K562 (cell line): ENCODE data around the gene SLC11A1. TPM values are rescaled to one million over a fixed set of nuclear protein-coding genes. Genes with fewer than 3 reads are reported as not detected.

Source experiments
- ADNP ChIP-seq: fragments of 200-800 bp; sonication (Bioruptor generic); IDR thresholded peaks from 2 replicates; pipeline ENCODE4 v1.6.1; 2016; ENCODE audit warnings: missing genetic modification characterization, missing compliant biosample characterization
- ARNT ChIP-seq, 2 experiments: fragments of 450-650 bp; IDR thresholded peaks; 2 replicates each; pipeline ENCODE4 v1.6.1; 2016; ENCODE audit warnings: mild to moderate bottlenecking in 1 of 2
- ETV1 ChIP-seq: fragments of 450-650 bp; conservative IDR thresholded peaks from 2 replicates; pipeline ENCODE4 v1.6.1; 2016; ENCODE audit warnings: missing genetic modification characterization, control low read depth, low read depth, missing compliant biosample characterization
- FOXK2 ChIP-seq, 2 experiments: fragments of 450-650 bp; IDR thresholded peaks in 1 of 2; conservative IDR thresholded peaks in 1 of 2; 2 replicates each; pipeline ENCODE4 v1.6.1; 2016; ENCODE audit warnings: low read depth in 2 of 2, mild to moderate bottlenecking in 1 of 2
- HLTF ChIP-seq: fragments of 450-650 bp; IDR thresholded peaks from 2 replicates; pipeline ENCODE4 v1.6.1; 2016
- MAFG ChIP-seq: fragments of 450-650 bp; conservative IDR thresholded peaks from 2 replicates; pipeline ENCODE4 v1.6.1; 2016; ENCODE audit warnings: missing genetic modification characterization, missing compliant biosample characterization
- MEIS2 ChIP-seq: fragments of 450-650 bp; IDR thresholded peaks from 2 replicates; pipeline ENCODE4 v1.6.1; 2014; ENCODE audit warnings: mild to moderate bottlenecking; ENCODE audit not compliant: partially characterized antibody
- NFRKB ChIP-seq: fragments of 450-650 bp; IDR thresholded peaks from 2 replicates; pipeline ENCODE4 v1.6.1; 2016; ENCODE audit warnings: low read depth
- POLR2B ChIP-seq: fragments of 450-650 bp; IDR thresholded peaks from 2 replicates; pipeline ENCODE4 v1.6.1; 2018; ENCODE audit warnings: low read depth; ENCODE audit not compliant: partially characterized antibody
- POLR2H ChIP-seq: IDR thresholded peaks from 2 replicates; pipeline ENCODE4 v1.6.1; 2016; ENCODE audit warnings: missing genetic modification characterization, low read depth, mild to moderate bottlenecking, control low read depth, missing compliant biosample characterization, moderate library complexity
- SMAD3 ChIP-seq: fragments of 450-650 bp; formaldehyde crosslinking; conservative IDR thresholded peaks from 2 replicates; pipeline ENCODE4 v1.4.0; 2020; ENCODE audit warnings: mild to moderate bottlenecking
- TCF3 ChIP-seq: sonication (generic); formaldehyde crosslinking; IDR thresholded peaks from 2 replicates; pipeline ENCODE4 v1.4.0; 2020; ENCODE audit warnings: mild to moderate bottlenecking, missing genetic modification reagents
- XRCC4 ChIP-seq: IDR thresholded peaks from one replicate; pipeline ENCODE4 v1.6.1; 2011; ENCODE audit not compliant: insufficient read depth, insufficient read length; ENCODE audit errors: extremely low read depth
- ZNF121 ChIP-seq: sonication (generic); formaldehyde crosslinking; conservative IDR thresholded peaks from 2 replicates; pipeline ENCODE4 v1.8.0; 2022; ENCODE audit warnings: missing genetic modification reagents
- polyA plus RNA-seq, 8 experiments: library from polyadenylated mRNA; depleted of rRNA in 4 of 8; stranded (reverse) in 5 of 8; unstranded in 3 of 8; fragments of >200 nt; fragmentation: Nextera tagmentation in 2 of 8; fragmentation: Illumina TruSeq in 1 of 8; extraction: Ambion mirVana in 2 of 8; extraction: Trizol in 1 of 8; gene quantifications; 2 replicates each; pipeline versions ENCODE4 v1.2.1 to v1.2.3, GENCODE V29; 2011 to 2014; ENCODE audit warnings: inconsistent platforms in 1 of 8, missing spikeins in 1 of 8
- total RNA-seq, 7 experiments: library from RNA; depleted of rRNA in 6 of 7; stranded (reverse); fragments of >200 nt in 6 of 7; fragmentation: Illumina TruSeq in 2 of 7; extraction: Trizol in 2 of 7; gene quantifications; 2 replicates each; pipeline versions ENCODE4 v1.2.1 to v1.2.3, GENCODE V29; 2011 to 2021; ENCODE audit warnings: low replicate concordance in 1 of 7
- TF ChIP-seq, protein P1 (sequence below), 2 experiments: fragments of 450-650 bp; IDR thresholded peaks; 2 replicates each; pipeline ENCODE4 v1.6.1; 2018; ENCODE audit warnings: mild to moderate bottlenecking in 2 of 2, low read depth in 1 of 2; ENCODE audit not compliant: partially characterized antibody in 2 of 2
- TF ChIP-seq, protein P2 (sequence below), 3 experiments: fragments of 200-800 bp in 1 of 3; fragments of 250-450 bp in 1 of 3; fragments of 450-650 bp in 1 of 3; sonication (Bioruptor Pico) in 1 of 3; sonication (Bioruptor generic) in 1 of 3; formaldehyde crosslinking in 1 of 3; IDR thresholded peaks; 2 replicates each; pipeline versions ENCODE4 v1.6.1 to v1.8.0; 2016 to 2022; ENCODE audit warnings: mild to moderate bottlenecking in 2 of 3, missing genetic modification characterization in 2 of 3, missing compliant biosample characterization in 1 of 3, moderate library complexity in 1 of 3
- TF ChIP-seq, protein P3 (sequence below): fragments of 250-450 bp; sonication (Bioruptor Pico); IDR thresholded peaks from 2 replicates; pipeline ENCODE4 v1.8.0; 2021; ENCODE audit warnings: borderline replicate concordance, mild to moderate bottlenecking, moderate library complexity; ENCODE audit not compliant: poor library complexity, severe bottlenecking
- TF ChIP-seq, protein P4 (sequence below): sonication (generic); formaldehyde crosslinking; IDR thresholded peaks from 2 replicates; pipeline ENCODE4 v1.9.0; 2022; ENCODE audit warnings: mild to moderate bottlenecking, missing genetic modification reagents

The SLC11A1 gene
- total and polyA plus RNA-seq, 9 of the 15 experiments (the other 6 are each of a cell fraction or from before 2014, with no cell fraction given), result 0.35 to 1.6 (median 0.65) TPM

DNA sequence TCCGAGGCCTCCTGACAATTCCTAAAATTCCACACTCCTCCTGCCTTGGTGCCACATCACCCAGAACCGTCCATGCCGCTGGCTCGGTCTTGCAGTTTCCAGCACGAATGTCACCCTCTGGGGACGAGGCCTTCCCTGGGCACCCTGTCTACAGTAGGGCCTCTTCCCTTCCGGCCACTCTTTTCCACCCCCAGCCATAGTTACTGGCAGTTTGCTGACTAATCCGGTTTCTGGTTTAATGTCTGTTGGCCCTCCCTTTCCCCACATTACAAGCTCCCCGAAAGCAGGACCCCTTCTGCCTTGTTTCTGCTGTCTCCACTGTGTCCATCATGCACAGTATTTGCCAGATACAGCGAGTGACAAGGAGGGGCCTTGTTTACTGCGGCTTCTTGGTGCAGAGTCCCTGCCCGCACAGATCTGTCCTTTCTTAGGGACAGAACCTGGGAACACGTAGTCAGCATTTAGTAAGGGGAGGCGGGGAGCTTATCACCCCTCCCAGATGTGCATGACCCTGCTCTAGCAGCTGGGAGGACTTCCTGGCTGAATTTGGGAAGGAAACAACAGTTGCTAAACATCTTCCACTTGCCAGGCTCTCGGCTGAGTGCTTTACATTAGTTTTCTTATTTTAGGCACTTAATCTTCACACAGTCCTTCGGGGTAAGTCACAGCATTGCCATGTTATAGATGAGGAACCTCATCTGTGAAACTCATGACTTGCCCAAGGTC lies 49.0 kb upstream of the SLC11A1 start (continued):
- TF ChIP-seq, protein P1, sequence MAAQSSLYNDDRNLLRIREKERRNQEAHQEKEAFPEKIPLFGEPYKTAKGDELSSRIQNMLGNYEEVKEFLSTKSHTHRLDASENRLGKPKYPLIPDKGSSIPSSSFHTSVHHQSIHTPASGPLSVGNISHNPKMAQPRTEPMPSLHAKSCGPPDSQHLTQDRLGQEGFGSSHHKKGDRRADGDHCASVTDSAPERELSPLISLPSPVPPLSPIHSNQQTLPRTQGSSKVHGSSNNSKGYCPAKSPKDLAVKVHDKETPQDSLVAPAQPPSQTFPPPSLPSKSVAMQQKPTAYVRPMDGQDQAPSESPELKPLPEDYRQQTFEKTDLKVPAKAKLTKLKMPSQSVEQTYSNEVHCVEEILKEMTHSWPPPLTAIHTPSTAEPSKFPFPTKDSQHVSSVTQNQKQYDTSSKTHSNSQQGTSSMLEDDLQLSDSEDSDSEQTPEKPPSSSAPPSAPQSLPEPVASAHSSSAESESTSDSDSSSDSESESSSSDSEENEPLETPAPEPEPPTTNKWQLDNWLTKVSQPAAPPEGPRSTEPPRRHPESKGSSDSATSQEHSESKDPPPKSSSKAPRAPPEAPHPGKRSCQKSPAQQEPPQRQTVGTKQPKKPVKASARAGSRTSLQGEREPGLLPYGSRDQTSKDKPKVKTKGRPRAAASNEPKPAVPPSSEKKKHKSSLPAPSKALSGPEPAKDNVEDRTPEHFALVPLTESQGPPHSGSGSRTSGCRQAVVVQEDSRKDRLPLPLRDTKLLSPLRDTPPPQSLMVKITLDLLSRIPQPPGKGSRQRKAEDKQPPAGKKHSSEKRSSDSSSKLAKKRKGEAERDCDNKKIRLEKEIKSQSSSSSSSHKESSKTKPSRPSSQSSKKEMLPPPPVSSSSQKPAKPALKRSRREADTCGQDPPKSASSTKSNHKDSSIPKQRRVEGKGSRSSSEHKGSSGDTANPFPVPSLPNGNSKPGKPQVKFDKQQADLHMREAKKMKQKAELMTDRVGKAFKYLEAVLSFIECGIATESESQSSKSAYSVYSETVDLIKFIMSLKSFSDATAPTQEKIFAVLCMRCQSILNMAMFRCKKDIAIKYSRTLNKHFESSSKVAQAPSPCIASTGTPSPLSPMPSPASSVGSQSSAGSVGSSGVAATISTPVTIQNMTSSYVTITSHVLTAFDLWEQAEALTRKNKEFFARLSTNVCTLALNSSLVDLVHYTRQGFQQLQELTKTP (IDR thresholded peaks at IDR 0.05; ENCODE audit: low read depth in 1 of 2, partially characterized antibody in 2 of 2), result no peak
- TF ChIP-seq ADNP (tag) (no peak), POLR2B (peak; percentile 50), ARNT (IDR thresholded peaks at IDR 0.05) (peak; percentile 23 to 62; a peak in 1 of 4 replicates), SMAD3 (CRISPR knock-in tag) (no peak), NFRKB (peak; percentile 91), FOXK2 (conservative IDR thresholded peaks at IDR 0.05 in 1 of 2, IDR thresholded peaks at IDR 0.05 in 1 of 2; ENCODE audit: low read depth in 2 of 2) (peak; percentile 91 to 96), POLR2H (peak; percentile 68), TCF3 (CRISPR knock-in tag) (peak; percentile 89), MEIS2 (peak; percentile 38), HLTF (0 out of 2 replicates have a peak, but pooled peaks have one; percentile 30), XRCC4 (no peak), ETV1 (tag) (peak; percentile 80), ZNF121 (no peak), MAFG (peak; percentile 89)
- TF ChIP-seq, protein P2, sequence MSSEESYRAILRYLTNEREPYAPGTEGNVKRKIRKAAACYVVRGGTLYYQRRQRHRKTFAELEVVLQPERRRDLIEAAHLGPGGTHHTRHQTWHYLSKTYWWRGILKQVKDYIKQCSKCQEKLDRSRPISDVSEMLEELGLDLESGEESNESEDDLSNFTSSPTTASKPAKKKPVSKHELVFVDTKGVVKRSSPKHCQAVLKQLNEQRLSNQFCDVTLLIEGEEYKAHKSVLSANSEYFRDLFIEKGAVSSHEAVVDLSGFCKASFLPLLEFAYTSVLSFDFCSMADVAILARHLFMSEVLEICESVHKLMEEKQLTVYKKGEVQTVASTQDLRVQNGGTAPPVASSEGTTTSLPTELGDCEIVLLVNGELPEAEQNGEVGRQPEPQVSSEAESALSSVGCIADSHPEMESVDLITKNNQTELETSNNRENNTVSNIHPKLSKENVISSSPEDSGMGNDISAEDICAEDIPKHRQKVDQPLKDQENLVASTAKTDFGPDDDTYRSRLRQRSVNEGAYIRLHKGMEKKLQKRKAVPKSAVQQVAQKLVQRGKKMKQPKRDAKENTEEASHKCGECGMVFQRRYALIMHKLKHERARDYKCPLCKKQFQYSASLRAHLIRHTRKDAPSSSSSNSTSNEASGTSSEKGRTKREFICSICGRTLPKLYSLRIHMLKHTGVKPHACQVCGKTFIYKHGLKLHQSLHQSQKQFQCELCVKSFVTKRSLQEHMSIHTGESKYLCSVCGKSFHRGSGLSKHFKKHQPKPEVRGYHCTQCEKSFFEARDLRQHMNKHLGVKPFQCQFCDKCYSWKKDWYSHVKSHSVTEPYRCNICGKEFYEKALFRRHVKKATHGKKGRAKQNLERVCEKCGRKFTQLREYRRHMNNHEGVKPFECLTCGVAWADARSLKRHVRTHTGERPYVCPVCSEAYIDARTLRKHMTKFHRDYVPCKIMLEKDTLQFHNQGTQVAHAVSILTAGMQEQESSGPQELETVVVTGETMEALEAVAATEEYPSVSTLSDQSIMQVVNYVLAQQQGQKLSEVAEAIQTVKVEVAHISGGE (CRISPR knock-in tag; IDR thresholded peaks at IDR 0.05), result peak in 1 of 3 experiments; percentile 48; a peak in 1 of 6 replicates
- TF ChIP-seq, protein P3, sequence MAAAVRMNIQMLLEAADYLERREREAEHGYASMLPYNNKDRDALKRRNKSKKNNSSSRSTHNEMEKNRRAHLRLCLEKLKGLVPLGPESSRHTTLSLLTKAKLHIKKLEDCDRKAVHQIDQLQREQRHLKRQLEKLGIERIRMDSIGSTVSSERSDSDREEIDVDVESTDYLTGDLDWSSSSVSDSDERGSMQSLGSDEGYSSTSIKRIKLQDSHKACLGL (CRISPR knock-in tag), result no peak
- TF ChIP-seq, protein P4, sequence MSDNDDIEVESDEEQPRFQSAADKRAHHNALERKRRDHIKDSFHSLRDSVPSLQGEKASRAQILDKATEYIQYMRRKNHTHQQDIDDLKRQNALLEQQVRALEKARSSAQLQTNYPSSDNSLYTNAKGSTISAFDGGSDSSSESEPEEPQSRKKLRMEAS (CRISPR knock-in tag), result peak; percentile 22; the same call in 1 of the 2 replicates
